ENCODE data around the gene S100A16.

Gene S100A16

DNA sequence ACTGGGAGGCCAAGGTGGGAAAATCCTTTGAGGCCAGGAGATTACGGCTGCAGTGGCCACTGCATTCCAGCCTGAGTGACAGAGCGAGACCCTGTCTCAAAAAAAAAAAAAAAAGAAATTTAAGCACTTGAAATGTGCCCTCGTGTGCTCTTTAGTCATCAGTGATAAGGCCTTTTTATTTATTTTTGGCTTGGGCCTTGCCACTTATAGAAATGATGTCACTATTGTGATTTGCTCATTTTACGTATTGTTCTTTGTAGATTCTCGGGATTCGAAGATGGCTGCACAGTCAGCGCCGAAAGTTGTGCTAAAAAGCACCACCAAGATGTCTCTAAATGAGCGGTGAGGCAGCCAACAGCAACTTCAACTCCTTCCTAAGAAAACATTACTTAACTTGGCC, 23.4 kb upstream of the S100A16 start:
- DNase-seq (ENCODE audit: low read depth in 2 of 2): no peak

DNA sequence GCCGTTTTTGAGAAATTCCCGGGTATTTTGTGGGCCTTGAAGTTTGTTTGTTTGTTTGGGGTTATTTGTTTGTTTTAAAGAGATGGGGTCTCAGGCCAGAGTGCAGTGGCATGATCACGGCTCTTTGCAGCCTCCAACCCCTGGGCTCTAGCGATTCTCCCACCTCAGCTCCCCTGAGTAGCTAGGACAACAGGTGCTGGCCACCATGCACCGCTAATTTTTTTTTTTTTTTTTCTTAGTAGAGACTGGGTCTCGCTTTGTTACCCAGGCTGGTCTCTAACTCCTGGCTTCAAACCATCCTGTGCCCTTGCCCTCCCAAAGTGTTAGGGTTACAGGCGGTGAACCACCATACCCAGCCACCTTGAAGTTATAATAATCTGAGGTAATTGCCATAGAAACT, 22.9 kb upstream of the S100A16 start:
- DNase-seq (ENCODE audit: low read depth in 2 of 2): no peak

DNA sequence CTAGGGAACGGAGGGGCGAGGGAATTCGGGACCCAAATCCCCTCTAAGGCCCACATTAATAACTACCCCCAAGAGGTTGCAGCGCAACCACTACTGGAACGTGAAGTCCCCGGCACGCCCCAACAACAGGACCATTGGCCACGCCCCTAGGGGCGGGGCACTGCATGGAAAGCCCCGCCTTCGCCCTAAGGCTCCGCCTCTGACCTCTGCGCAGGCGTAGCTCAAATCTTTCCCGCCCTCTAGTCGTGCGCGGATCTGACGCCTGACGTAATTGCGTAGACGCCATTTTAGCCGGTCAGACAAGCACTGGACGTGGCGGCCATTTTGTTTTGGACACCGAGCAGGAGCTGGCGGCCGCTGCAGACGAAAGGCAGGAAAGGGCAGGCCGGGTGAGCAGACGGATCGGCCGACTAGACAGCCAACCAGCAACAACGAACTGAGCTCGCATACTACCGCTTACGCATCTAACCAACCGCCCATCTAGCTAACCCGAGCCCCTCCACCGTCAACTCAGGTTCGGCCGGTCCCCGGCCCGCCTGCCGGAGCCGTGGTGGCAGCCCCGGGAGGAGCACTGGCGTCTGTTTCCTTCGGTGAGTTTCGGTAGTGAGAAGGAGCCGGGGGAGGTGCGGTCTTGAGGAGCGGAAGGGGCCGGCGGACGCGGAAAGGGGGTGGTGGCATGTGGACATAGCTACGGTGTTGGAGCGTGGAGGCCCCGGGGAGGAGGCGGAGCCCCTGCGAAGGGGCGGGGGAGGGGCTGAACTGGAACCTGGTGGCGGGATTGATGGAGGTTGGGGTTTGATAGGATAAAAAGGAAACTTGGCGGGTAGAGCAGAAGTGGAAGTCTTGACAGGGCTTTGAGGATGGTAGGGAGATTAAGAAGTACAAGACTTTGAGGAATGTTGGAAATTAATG, 21.1 kb upstream of the S100A16 start, which contains the start of gene CHTOP:
CHTOP (plus strand) TSS at position 313 of the 912 bp plus-strand sequence. CDS start 2,523 bp downstream, outside the sequence.
- peak; percentile 92 to 95 for DNase-seq (ENCODE audit: low read depth in 2 of 2)

DNA sequence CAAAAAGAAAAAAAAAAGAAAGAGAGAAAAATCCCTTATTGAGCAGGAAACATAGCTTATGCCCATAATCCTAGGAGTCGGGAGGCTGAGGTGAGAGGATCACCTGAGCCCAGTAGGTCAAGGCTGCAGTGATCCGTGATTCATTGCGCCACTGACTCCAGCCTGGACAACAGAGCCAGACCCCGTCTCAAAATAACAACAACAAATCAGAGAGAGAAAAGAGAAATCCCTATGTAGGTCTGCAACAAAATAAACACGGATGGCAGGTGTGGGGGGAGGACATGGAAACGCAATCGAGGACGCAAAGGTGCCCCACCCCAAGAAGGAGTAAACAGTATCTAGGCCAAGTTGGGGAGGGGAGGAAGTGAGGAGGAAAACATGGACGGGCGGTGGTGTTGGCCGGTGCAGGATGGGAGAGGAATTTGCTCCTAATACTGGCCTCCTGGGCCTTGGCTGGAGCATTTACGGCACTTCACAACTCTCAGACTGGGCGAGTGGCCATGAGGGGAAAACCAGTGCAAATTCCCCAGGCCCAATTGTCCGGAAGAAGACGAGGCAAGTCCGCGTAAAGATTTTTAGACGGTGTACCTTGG, 20.3 kb upstream of the S100A16 start:
- no peak for DNase-seq (ENCODE audit: low read depth in 2 of 2)

DNA sequence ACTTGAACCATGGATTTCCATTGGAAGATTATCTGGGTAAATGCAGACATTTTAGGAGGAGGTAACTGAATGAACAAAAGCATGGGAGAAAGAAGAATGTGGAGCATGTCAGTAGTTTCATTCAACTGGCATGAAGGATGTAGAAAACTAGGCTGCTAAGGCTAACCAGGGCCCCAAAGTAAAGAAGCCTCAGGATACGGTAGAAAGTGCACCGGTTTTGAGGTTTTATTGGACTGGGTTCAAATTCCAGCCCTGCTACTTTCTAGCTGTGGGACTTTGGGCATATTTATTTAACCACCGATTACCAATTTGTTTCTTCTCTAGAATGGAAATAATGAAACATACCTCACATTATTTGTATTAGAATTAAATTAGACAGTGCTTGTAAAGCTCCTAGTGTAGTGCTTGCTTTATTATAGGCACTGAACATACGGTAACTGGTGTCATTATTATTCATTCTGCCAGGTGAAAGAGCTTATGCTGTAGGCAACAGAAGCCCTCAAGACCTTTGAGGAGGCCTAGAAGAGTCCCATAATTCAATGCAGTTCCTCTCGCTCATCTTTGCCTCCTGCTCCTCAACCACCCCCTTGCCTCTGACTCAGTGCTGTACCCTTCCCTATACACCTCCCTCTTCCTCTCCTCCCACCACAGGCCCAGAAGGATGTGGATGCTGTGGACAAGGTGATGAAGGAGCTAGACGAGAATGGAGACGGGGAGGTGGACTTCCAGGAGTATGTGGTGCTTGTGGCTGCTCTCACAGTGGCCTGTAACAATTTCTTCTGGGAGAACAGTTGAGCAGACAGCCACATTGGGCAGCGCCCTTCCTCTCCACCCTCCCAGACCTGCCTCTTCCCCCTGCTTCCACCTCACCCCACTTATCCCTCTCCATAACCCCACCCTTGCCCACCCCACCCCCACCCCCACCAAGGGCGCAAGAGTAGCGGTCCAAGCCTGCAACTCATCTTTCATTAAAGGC, 18.4 kb upstream of the S100A16 start:
- no peak for DNase-seq (ENCODE audit: low read depth in 2 of 2)

DNA sequence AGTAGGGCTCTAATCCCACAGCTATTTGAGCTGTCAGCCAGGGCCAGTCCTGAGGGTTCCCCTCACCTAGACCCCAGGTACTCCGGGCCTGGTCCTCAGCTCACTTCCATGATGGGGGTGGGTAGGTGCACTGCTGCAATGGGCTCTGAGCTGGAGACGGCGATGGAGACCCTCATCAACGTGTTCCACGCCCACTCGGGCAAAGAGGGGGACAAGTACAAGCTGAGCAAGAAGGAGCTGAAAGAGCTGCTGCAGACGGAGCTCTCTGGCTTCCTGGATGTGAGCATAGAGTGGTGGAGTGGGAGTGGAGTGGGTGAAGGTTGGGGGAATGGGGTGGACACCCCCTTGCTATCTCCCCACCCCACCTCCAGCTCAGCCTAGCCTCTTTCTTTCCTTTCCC, 17.4 kb upstream of the S100A16 start:
- no peak for DNase-seq (ENCODE audit: low read depth in 2 of 2)

DNA sequence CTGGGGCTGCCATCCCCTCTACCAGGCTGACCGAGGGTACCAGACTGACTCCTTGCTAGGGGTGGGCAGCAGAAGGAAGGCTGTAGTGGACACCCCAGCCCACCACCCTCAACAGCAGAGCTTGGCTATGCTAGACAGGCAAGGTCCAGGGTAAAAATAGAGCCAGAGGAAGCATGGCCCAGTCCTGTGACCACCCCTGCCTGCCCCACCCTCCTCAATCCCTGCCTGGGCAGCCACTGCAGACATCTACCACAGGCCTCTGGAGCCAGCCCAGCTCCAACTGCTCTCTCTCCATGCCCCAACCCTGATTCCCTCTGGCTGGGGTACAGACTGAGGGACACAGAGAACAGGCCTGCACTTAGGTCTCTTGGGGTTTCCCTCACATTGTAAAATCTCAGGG, 17.0 kb upstream of the S100A16 start:
- DNase-seq (ENCODE audit: low read depth in 2 of 2): no peak

DNA sequence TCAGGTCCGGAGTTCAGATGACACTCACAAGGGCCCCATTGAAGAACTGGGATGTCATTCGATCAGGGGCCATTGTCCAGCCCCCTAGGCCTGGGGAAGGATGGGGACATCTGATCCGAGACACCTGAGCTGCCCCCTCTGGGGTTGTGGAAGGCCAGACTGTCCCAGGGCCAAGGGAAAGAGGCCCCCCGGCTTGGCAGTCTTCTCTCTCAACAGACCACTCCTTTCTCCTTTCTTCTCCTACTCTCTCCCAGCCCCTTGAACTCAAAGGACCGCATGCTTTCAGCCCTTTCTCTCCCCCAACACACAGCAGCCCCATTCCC, 16.4 kb upstream of the S100A16 start:
- DNase-seq (ENCODE audit: low read depth in 2 of 2): no peak

DNA sequence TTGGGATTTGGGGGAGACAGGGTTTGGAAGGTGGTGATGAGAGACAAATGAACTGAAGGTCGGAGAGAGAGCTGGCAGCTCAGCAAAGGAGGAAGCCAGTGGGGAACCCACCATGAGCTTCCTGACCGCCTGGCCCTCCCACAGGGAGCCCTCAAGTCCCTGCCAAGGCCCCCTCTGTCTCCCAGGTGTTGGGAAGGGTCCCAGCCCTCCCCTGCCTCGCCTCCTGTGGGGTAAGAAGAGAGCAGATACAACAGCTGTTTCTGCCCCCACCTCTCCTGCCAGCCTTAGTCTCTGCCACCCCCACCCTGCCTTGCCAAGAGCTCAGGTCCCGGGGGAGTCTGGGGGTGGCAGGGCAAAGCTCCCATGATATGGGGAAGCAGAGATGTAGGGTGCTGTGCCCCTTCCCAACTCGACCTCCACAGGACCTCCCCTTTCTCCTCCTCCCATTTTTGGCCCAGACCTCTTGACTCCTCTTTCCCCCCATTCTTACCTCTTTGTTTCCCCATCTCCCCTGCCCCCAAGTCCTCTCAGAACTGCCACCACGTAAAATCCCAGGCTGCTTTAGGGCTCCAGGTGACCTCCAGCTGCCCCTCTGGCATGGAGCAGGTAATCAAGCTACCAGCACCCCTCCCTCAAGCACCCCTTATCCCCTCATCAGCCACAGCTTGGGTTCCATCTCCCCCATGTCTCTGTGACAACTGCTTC, 15.9 kb upstream of the S100A16 start:
- DNase-seq (ENCODE audit: low read depth in 2 of 2): no peak

DNA sequence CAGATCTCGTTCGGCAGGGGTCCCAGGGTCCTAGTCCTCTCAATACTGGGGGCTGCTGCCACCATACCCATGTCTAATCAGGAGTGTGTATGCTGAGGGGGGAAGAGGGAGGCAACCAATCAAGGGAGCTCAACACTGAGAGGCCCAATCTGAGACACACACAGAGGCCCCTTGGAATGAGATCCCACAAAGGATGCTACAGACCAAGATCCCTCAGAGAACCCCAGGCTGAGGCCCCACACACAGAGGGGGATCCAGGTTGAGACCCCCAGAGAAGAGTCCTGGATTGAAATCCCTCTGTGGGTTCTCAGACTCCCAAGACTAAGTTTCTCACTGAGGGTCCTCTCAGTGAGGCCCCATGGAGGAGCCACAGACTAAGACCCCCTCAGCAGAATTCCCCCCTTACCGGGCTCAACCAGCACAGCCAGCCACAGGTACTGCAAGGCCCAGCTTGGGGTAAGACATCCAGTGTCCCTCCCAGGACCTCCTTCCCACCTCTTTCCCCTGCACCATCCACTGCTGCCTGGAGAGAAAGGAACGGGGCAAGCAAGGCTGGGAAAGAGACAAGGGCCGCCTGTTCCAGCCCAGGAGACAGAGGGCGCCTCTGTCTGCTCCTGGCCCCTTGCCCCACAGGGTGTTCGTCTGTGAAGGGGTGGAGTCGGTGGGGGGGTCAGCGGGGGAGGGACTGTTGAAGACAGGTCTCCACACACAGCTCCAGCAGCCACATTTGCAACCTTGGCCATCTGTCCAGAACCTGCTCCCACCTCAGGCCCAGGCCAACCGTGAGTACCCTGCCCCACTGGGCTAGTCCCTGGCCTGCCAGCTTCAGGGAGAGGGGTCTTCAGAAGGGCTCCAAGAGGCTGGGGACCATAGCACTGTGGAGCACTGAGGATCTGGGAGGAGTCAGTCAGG, 15.0 kb upstream of the S100A16 start, which contains the start of gene S100A1:
S100A1 (plus strand) TSS at position 720 of the 912 bp plus-strand sequence. CDS start 2,088 bp downstream, outside the sequence.
- no peak for DNase-seq (ENCODE audit: low read depth in 2 of 2)

DNA sequence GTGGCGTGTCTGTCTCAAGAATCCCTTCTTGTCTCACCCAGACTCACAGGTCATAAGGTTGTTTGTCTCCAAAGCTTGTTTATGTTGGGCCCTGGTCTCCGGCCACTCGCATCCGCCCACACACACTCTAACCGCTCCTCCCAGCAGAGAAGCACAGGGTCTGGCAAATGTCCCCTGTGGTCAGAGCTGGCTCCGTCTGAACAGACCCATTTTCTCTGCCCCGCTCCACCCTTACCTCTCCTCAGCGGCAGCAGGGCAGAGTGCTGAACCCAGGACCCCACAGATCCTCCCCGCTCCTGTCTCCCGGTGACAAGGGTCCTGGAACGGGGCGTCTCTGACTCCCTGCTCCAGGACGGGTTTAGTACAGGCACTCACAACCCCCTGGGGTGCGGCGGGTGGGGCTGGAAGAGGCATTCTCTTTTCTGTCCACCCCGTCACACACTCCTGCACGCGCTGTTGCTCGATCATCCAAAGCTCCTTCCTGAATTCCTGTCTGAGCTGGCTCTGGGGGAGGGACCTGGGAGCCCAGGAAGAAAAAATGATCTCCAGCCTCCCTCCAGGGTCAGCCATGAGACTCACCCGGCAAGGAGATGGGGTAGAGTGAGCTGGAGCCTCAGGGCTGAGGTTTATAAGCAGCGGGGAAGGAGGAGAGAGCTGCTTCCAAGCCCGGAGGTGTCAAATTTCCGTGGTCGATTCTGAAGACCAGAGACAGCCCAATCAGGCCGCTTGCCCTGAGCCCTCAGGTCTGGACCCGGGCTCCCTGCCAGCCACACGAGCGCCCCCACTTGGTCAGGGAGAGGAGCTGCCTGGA, 14.2 kb upstream of the S100A16 start, which contains the start of gene S100A13:
S100A13 (minus strand) TSS at position 602 of the 811 bp plus-strand sequence. CDS start 1,033 bp downstream, outside the sequence.
- no peak for DNase-seq (ENCODE audit: low read depth in 2 of 2)

DNA sequence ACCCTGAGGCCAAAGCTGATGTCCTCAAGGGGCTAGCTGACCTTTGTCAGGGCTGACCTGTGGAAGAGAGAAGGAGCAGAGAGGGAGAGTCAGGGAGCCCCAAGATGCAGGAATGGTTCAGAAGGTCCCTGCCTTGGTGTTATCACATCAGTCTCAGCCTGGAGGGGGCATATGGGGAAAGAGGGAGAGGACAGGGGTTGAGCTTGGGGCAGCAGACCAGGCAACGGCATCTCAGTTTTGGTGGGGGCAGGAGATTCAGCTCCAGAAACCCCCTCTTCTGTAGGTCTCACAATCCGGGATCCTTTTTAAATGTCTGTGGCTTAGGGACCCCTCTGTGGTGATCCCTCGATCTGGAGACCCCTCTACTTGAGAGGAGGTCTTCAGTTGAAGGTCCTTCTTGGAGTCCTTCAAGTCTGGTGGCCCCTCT, 13.6 kb upstream of the S100A16 start:
- DNase-seq (ENCODE audit: low read depth in 2 of 2): no peak

DNA sequence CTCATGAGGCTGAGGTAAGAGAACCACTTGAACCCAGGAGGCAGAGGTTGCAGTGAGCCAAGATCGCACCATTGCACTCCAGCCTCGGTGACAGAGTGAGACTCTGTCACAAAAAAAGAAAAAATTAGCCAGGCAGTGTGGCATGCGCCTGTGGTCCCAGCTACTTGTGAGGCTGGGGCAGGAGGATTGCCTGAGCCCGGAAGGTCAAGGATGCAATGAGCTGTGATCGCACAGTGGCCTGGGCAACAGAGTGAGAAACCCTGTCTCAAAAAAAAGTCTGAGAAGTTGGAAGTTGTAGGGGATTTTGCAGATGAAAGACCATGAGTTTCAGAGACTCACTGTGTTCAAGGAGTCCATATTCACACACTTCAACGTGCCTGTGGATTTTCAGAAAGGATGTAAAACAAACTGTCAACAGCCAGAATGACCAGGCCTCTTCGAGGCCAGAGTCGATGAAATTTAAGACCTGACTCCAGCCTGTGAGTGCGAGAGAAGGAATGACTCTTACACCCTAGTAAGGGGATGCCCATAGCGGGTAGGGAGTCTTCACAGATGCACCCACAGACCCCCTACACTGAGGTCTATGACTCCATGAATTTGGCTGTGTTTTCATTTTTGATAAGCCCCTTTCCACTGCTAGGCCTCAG, 12.2 kb upstream of the S100A16 start:
- DNase-seq (ENCODE audit: low read depth in 2 of 2): no peak

DNA sequence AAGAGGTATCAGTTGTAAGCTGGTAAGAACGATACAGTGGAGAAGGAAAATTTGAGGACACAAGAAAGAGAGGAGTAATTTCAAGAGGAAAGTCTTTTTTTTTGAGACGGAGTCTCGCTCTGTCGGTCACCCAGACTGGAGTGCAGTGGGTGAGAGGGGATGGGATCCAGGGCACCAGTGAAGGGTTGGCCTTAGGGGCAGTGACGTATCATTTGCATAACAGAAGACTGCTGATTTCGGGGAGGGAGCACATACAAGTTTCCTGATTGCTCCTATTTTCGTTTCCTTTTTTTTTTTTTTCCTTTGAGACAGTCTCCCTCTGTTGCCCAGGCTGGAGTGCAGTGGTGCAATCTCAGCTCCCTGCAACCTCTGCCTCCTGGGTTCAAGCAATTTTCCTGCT, 10.2 kb upstream of the S100A16 start:
- DNase-seq (ENCODE audit: low read depth in 2 of 2): no peak

DNA sequence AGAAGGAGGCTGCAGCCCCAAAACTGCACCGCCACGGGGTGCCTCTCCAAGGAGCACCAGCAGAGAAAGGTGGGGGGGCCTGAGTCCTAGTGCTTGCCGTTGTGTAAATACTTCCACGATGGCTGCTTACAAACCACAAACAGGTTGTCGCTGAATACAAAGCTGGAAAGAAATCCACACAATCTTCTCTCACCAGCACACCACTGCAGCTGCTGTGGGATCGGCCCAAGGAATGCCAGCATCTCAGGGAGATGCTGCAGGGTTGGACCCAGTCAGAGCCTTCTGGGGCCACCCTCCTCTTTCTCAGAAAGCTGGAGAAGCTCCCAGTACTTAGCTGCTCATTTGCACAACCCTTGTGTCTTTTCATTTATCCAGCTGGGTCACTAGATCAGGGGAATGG, 6.2 kb upstream of the S100A16 start:
- no peak for DNase-seq (ENCODE audit: low read depth in 2 of 2)

DNA sequence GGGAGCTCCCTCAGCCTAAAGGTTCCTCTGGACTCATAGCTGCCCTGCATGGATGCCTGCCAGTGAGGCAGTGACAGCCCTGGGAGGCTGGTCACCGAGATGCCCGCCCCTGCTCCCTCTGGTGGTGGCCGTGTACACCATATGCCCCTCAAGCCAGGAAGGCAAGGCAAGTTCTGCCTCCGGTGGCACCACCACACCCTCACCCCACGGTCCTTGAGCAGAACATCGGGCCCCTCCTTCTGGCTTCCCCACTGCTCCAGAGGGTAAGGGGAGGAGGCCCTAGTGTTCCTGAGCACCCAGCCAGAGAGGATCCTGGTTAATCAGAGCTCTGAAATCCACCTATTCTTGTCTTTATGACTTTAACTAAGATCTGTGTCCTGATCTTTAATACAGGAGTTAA, 4.7 kb upstream of the S100A16 start:
- DNase-seq (ENCODE audit: low read depth in 2 of 2): peak in 1 of 2 donors; percentile 61

DNA sequence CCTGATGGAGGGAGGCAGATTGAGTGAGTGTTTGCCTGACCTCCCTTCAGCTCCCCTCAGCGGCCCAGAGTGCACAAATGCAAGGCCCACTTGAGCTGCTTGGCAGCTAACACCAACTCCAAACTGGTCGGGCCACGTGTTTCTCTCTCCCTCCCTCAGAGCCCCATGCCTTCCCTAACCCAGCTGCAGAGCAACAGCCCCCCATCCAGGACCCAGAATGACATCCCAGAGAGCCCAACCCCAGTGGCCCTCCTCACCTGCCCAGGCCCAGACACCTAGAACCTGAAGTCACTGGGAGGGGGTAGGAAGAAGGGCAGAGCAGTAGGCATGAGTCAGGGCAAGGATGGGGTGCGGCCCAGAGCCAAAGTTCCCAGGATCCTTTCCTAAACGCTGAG, 4.0 kb upstream of the S100A16 start:
- DNase-seq (ENCODE audit: low read depth in 2 of 2): no peak

DNA sequence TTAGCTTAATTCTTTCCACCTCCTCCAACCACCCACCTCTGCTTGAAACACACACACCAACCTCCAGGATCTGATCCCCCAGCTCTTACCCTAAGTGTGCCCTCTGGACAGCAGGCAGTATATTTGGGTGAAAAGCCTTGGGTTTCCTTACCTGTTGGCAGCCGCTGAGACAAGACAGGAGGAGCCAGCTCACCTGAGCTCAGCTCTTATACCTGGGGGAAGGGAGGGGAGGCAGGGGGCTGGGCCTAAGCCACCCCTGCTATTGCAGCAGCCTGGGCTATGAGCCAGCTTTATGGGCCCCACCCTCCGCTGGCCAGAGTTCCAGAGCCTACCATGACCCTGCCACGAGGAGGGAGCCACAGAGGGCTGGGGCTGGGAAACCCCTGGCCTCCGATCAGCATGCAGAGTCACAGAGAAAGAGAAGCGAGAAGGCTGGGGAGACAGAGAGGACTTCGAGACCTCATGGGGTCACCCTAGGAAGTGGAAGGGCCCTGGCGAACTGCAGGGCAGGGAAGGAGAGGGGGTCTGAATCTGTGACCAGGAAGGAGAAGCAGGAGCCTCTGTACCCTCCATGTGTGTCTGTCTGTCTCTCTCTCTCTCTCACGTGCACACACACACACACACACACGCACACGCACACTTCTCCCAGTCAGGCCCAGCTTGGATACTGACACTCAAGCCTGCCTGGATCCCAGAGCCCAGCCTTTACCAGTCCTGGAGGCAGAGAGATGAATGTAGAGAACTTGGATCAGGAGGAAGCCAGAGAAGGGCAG, 3.4 kb upstream of the S100A16 start, which contains the start of gene S100A14:
S100A14 (minus strand) TSS at position 182 of the 773 bp plus-strand sequence. CDS start 467 bp downstream, outside the sequence.
- DNase-seq (ENCODE audit: low read depth in 2 of 2): no peak

Measured in stimulated activated CD8-positive, alpha-beta memory T cell treated with anti-CD3 and anti-CD28 coated beads, Interleukin-7, amount 100 ng/mL, for 4 hours (primary cell).